ENCODE data around the gene GRID1.
"Not testable (repeated sequence)": the region's sequence is repeated elsewhere in the genome, so short reads cannot be mapped to it uniquely, and the experiment has no call there.

The GRID1 gene

DNA sequence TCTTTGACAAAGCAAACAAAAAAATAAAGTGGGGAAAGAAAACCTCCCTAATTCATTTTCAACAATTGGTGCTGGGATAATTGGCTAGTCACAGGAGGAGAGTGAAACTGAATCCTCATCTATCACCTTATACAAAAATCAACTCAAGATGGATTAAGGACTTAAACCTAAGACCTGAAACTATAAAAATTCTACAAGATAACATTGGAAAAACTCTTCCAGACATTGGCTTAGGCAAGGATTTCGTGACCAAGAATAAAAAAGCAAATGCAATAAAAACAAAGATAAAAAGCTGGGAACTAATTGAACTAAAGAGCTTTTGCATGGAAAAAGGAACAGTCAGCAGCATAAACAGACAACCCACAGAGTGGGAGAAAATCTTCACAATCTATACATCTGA is 271.5 kb downstream of the GRID1 start (continued):
- TF ChIP-seq BCL11B (tag by site-specific recombination; IDR thresholded peaks at IDR 0.05; ENCODE audit: low read depth) = peak; percentile 78; the same call in 1 of the 2 replicates
- TF ChIP-seq OSR2 (tag by site-specific recombination; IDR thresholded peaks at IDR 0.05) = peak; percentile 55
- 0 out of 2 replicates have a peak, but pooled peaks have one; percentile 1 for TF ChIP-seq ZNF140 (tag by site-specific recombination; IDR thresholded peaks at IDR 0.05)
- TF ChIP-seq ZNF843 (tag by site-specific recombination; IDR thresholded peaks at IDR 0.05) = peak; percentile 96
- TF ChIP-seq FEZF1 (tag by site-specific recombination; IDR thresholded peaks at IDR 0.05) = peak; percentile 90
- peak; percentile 48; the same call in 1 of the 2 replicates for TF ChIP-seq OVOL3 (tag by site-specific recombination; IDR thresholded peaks at IDR 0.05)

DNA sequence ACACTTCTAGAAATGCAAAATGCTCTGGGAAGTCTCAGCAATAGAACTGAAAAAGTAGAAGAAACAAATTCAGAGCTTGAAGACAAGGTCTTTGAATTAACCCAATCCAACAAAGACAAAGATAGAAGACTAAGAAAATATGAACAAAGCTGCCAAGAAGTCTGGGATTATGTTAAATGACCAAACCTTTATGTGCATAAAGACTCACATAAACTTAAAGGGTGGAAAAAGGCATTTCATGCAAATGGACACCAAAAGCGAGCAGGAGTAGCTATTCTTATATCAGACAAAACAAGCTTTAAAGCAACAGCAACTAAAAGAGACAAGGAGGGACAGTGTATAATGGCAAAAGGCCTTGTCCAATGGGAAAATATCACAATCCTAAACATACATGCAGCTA is 274.3 kb downstream of the GRID1 start:
- H3K36me3 ChIP-seq (ENCODE audit: control insufficient read depth in 2 of 2, insufficient read depth in 1 of 2, low read length in 2 of 2); H3K27ac ChIP-seq (ENCODE audit: extremely low read depth, low read depth, low read length); H3K4me1 ChIP-seq (ENCODE audit: control insufficient read depth, insufficient read depth, low read length); H3K4me3 ChIP-seq (ENCODE audit: low read depth, low read length); H3K9me3 ChIP-seq (ENCODE audit: control insufficient read depth, insufficient read depth, low read depth, low read length): not testable (repeated sequence)
- POLR2A ChIA-PET = interaction anchor here (1.0 kb wide), 1 partner anchor 9 kb away, joined by 3 read pairs; no protein-coding TSS in a partner anchor
- CTCF ChIA-PET = interaction anchor here (0.5 to 1.0 kb wide), 3 partner anchors 9 to 925 kb away, joined by 3 read pairs; no protein-coding TSS in a partner anchor

DNA sequence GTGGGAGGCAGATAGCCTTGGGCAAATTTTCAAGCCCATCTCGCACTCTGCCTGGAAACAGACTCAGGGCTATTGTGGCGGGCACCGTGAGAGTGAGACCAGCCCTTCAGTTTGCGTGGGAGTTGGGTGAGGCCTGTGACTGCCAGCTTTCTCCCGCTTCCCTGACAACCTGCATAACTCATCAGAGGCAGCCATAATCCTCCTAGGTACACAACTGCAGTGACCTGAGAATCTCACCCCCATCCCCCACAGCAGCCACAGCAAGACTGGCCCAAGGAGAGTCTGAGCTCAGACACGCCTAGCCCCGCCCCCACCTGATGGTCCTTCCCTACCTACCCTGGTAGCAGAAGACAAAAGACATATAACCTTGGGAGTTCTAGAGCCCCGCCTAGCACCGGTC is 275.4 kb downstream of the GRID1 start:
- Histone ChIP-seq H3K27ac (ENCODE audit: extremely low read depth, low read depth, low read length) (no peak overlapping the region), H3K4me3 (ENCODE audit: low read depth, low read length) (no peak overlapping the region), H3K9me3 (ENCODE audit: control insufficient read depth, insufficient read depth, low read depth, low read length) (no peaks in the 10 kb centered on the region), H3K36me3 (ENCODE audit: control insufficient read depth in 2 of 2, insufficient read depth in 1 of 2, low read length in 2 of 2) (no peaks in the 10 kb centered on the region), H3K4me1 (ENCODE audit: control insufficient read depth, insufficient read depth, low read length) (0 out of 2 replicates have a peak, but pooled peaks cover 2% of the 10 kb centered on the region)
- ChIA-PET POLR2A (no interaction called here), CTCF (interaction anchor here (1.0 kb wide), 1 partner anchor 10 kb away, joined by 3 read pairs; no protein-coding TSS in a partner anchor)
- TF ChIP-seq ZNF830 (tag by site-specific recombination; IDR thresholded peaks at IDR 0.05; ENCODE audit: low read depth) (no peak), ZFP69B (tag by site-specific recombination; IDR thresholded peaks at IDR 0.05) (no peak), SP2 (tag by site-specific recombination; IDR thresholded peaks at IDR 0.05) (no peak), MZF1 (tag by site-specific recombination; IDR thresholded peaks at IDR 0.05; ENCODE audit: borderline replicate concordance) (no peak), EGR2 (tag by site-specific recombination; IDR thresholded peaks at IDR 0.05; ENCODE audit: low read depth) (no peak), ZNF658 (tag by site-specific recombination; IDR thresholded peaks at IDR 0.05) (no peak), ZNF175 (tag by site-specific recombination; IDR thresholded peaks at IDR 0.05) (no peak), ZNF785 (tag by site-specific recombination; IDR thresholded peaks at IDR 0.05) (no peak), KLF7 (tag by site-specific recombination; IDR thresholded peaks at IDR 0.05; ENCODE audit: borderline replicate concordance) (no peak), SCRT2 (tag by site-specific recombination; IDR thresholded peaks at IDR 0.05) (no peak), ZNF354C (tag by site-specific recombination; IDR thresholded peaks at IDR 0.05; ENCODE audit: borderline replicate concordance, low read depth) (no peak)
- TF ChIP-seq, protein P1, sequence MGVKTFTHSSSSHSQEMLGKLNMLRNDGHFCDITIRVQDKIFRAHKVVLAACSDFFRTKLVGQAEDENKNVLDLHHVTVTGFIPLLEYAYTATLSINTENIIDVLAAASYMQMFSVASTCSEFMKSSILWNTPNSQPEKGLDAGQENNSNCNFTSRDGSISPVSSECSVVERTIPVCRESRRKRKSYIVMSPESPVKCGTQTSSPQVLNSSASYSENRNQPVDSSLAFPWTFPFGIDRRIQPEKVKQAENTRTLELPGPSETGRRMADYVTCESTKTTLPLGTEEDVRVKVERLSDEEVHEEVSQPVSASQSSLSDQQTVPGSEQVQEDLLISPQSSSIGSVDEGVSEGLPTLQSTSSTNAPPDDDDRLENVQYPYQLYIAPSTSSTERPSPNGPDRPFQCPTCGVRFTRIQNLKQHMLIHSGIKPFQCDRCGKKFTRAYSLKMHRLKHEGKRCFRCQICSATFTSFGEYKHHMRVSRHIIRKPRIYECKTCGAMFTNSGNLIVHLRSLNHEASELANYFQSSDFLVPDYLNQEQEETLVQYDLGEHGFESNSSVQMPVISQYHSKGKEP (tag by site-specific recombination; IDR thresholded peaks at IDR 0.05) = no peak
- TF ChIP-seq, protein P2, sequence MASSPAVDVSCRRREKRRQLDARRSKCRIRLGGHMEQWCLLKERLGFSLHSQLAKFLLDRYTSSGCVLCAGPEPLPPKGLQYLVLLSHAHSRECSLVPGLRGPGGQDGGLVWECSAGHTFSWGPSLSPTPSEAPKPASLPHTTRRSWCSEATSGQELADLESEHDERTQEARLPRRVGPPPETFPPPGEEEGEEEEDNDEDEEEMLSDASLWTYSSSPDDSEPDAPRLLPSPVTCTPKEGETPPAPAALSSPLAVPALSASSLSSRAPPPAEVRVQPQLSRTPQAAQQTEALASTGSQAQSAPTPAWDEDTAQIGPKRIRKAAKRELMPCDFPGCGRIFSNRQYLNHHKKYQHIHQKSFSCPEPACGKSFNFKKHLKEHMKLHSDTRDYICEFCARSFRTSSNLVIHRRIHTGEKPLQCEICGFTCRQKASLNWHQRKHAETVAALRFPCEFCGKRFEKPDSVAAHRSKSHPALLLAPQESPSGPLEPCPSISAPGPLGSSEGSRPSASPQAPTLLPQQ (tag by site-specific recombination; IDR thresholded peaks at IDR 0.05) = no peak
